Stimulated activated naive CD4-positive, alpha-beta T cell treated with Interleukin-2 at 50 U/mL for 16 hours (primary cell): ENCODE data around the gene MYO18A.
"Not testable (repeated sequence)": the region's sequence is repeated elsewhere in the genome, so short reads cannot be mapped to it uniquely, and the experiment has no call there.

Experiments used
- DNase-seq: peaks from one replicate; lab custom pipeline; 2025; lab: John Stamatoyannopoulos, UW

MYO18A gene

GRCh38 chr17:29180034-29180787, at the start of gene MYO18A:
Gene MYO18A, minus strand, starts transcription at chr17:29180398. Its CDS starts 13,458 bp downstream, at chr17:29166940.
- peak; percentile 71 for DNase-seq

- DNase-seq: no peak
Measured at GRCh38 chr17:29225396-29225795, 45.2 kb upstream of the MYO18A start.

GRCh38 chr17:29221338-29221737, 41.1 kb upstream of the MYO18A start:
- not testable (repeated sequence) for DNase-seq

- DNase-seq: peak; percentile 56
Measured at GRCh38 chr17:29219378-29220047, 39.3 kb upstream of the MYO18A start.

- DNase-seq: no peak
Measured at GRCh38 chr17:29216856-29217255, 36.7 kb upstream of the MYO18A start.

- no peak for DNase-seq
Measured at GRCh38 chr17:29216181-29216580, 36.0 kb upstream of the MYO18A start.

GRCh38 chr17:29215717-29216116, 35.5 kb upstream of the MYO18A start:
- no peak for DNase-seq

GRCh38 chr17:29215174-29215573, 35.0 kb upstream of the MYO18A start:
- no peak for DNase-seq

- no peak for DNase-seq
Measured at GRCh38 chr17:29214215-29215146, 34.3 kb upstream of the MYO18A start.

- no peak for DNase-seq
Measured at GRCh38 chr17:29212681-29213121, 32.5 kb upstream of the MYO18A start.

GRCh38 chr17:29212094-29212631, 32.0 kb upstream of the MYO18A start:
- no peak for DNase-seq

- no peak for DNase-seq
Measured at GRCh38 chr17:29210879-29211278, 30.7 kb upstream of the MYO18A start.

GRCh38 chr17:29209073-29209472, 28.9 kb upstream of the MYO18A start:
- DNase-seq: no peak

GRCh38 chr17:29207975-29208374, 27.8 kb upstream of the MYO18A start:
- DNase-seq: no peak

- DNase-seq: no peak
Measured at GRCh38 chr17:29205047-29205446, 24.8 kb upstream of the MYO18A start.

- DNase-seq: not testable (repeated sequence)
Measured at GRCh38 chr17:29204068-29204804, 24.0 kb upstream of the MYO18A start.

GRCh38 chr17:29197516-29198272, 17.5 kb upstream of the MYO18A start:
- no peak for DNase-seq

GRCh38 chr17:29196769-29197515, 16.7 kb upstream of the MYO18A start:
- DNase-seq: no peak

GRCh38 chr17:29195465-29196081, 15.4 kb upstream of the MYO18A start:
- DNase-seq: no peak
